ENCODE data around the gene E2F8. TPM values are rescaled to one million over a fixed set of nuclear protein-coding genes. Genes with fewer than 3 reads are reported as not detected.

E2F8 gene
- total RNA-seq, 4 donors from 2014 or later: 0.64 to 1.2 (median 1.2) TPM; not detected in 1

DNA sequence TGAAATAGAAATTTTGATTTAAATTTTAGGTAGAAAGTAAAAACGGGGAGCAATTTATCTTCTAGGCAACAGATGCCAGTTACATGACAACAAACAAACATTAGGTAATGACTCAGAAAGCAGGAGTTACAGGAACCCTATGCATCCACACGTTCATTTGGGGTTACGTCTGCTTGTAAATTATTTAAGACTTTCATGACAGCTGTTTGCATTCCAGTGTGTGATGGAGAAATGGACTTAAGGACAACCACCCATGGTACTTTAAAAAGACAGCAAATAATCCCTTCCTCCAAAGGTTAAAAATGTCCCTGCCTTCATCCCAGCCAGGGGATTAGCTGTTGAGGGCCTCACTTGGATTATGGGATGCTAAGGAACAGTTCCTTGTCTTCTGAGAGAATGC lies 11.8 kb downstream of the E2F8 start:
- Histone ChIP-seq H3K4me1 (peaks cover 0 to 12% (median 5%) of the 10 kb centered on the region in 4 donors), H3K9me3 (no peaks in the 10 kb centered on the region), H3K36me3 (no peaks in the 10 kb centered on the region), H3K27ac (no peak overlapping the region), H3K4me3 (no peak overlapping the region), H3K27me3 (no peaks in the 10 kb centered on the region)
- TF ChIP-seq POLR2A (IDR thresholded peaks at IDR 0.05) (no peak), EP300 (IDR thresholded peaks at IDR 0.05; ENCODE audit: low read depth) (no peak)
- intact Hi-C loops (cut with DNase I; ENCODE audit: low total_unique reads): no loop called here
- no peak for DNase-seq
- in situ Hi-C loops (cut with MboI; ENCODE audit: low pct_ligation_motif_present in 1 of 4, low pct_unique_long_range_greater_than_20kb in 1 of 4, low sequenced_read_pairs in 3 of 4): no loop called here
- 79 to 82% methylated on average over 3 of the region's 3 CpGs for WGBS, 2 donors (ENCODE audit: low coverage in 1 of 2)

GRCh38 chr11:19226378-19227195 lies 14.2 kb downstream of the E2F8 start:
- Histone ChIP-seq H3K9me3 (no peaks in the 10 kb centered on the region), H3K4me3 (no peak overlapping the region), H3K27ac (peak overlapping the region in 1 of 4 donors; percentile 63), H3K36me3 (no peaks in the 10 kb centered on the region), H3K27me3 (no peaks in the 10 kb centered on the region), H3K4me1 (peaks cover 0 to 12% (median 5%) of the 10 kb centered on the region in 4 donors)
- in situ Hi-C loops (cut with MboI; ENCODE audit: low pct_ligation_motif_present in 1 of 4, low pct_unique_long_range_greater_than_20kb in 1 of 4, low sequenced_read_pairs in 3 of 4) (no loop called here), intact Hi-C loops (cut with DNase I; ENCODE audit: low total_unique reads) (no loop called here)
- no peak for TF ChIP-seq POLR2A (IDR thresholded peaks at IDR 0.05)
- TF ChIP-seq, protein P1, sequence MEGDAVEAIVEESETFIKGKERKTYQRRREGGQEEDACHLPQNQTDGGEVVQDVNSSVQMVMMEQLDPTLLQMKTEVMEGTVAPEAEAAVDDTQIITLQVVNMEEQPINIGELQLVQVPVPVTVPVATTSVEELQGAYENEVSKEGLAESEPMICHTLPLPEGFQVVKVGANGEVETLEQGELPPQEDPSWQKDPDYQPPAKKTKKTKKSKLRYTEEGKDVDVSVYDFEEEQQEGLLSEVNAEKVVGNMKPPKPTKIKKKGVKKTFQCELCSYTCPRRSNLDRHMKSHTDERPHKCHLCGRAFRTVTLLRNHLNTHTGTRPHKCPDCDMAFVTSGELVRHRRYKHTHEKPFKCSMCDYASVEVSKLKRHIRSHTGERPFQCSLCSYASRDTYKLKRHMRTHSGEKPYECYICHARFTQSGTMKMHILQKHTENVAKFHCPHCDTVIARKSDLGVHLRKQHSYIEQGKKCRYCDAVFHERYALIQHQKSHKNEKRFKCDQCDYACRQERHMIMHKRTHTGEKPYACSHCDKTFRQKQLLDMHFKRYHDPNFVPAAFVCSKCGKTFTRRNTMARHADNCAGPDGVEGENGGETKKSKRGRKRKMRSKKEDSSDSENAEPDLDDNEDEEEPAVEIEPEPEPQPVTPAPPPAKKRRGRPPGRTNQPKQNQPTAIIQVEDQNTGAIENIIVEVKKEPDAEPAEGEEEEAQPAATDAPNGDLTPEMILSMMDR (IDR thresholded peaks at IDR 0.05): no peak
- TF ChIP-seq EP300 (IDR thresholded peaks at IDR 0.05; ENCODE audit: low read depth): no peak
- no peak for TF ChIP-seq POLR2AphosphoS5 (IDR thresholded peaks at IDR 0.05)
- 83 to 85% methylated on average over 6 of the region's 6 CpGs for WGBS, 2 donors (ENCODE audit: low coverage in 1 of 2)
- DNase-seq: no peak

DNA sequence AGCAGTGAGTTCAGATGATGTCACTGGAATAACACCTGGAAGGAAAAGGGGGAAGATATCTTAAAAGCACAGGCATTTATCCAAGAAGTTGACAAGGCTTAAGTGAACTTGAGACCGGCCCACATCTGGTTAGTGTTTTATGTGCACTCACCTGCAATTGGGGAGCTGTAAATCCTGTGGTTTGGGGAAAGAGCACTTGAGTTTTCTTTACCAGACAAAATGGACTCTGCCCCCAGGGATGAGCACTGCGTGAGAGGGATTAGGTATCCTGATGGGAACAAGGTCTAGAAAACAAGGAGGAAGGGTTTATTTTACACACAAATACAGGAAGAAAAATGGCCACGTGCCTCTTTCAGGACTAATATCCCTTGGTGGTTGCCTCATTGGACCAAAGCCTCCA lies 15.2 kb downstream of the E2F8 start:
- in situ Hi-C loops (cut with MboI; ENCODE audit: low pct_ligation_motif_present in 1 of 4, low pct_unique_long_range_greater_than_20kb in 1 of 4, low sequenced_read_pairs in 3 of 4) (no loop called here), intact Hi-C loops (cut with DNase I; ENCODE audit: low total_unique reads) (no loop called here)
- H3K4me1 ChIP-seq: peaks cover 0 to 18% (median 7%) of the 10 kb centered on the region in 4 donors
- TF ChIP-seq EP300 (IDR thresholded peaks at IDR 0.05; ENCODE audit: low read depth) (no peak), POLR2A (IDR thresholded peaks at IDR 0.05) (no peak), POLR2AphosphoS5 (IDR thresholded peaks at IDR 0.05) (no peak)
- TF ChIP-seq, protein P1 (IDR thresholded peaks at IDR 0.05): no peak
- no peaks in the 10 kb centered on the region for H3K36me3 ChIP-seq
- DNase-seq: peak; percentile 45
- peak overlapping the region in 3 of 4 donors; percentile 1 to 63 (median 25) for H3K27ac ChIP-seq
- H3K27me3 ChIP-seq: no peaks in the 10 kb centered on the region
- WGBS, 2 donors (ENCODE audit: low coverage in 1 of 2): 58 to 65% methylated on average over 2 to 3 of the region's 3 CpGs
- H3K9me3 ChIP-seq: no peaks in the 10 kb centered on the region
- H3K4me3 ChIP-seq: no peak overlapping the region

GRCh38 chr11:19225123-19225522 lies 15.6 kb downstream of the E2F8 start:
- intact Hi-C loops (cut with DNase I; ENCODE audit: low total_unique reads) (no loop called here), in situ Hi-C loops (cut with MboI; ENCODE audit: low pct_ligation_motif_present in 1 of 4, low pct_unique_long_range_greater_than_20kb in 1 of 4, low sequenced_read_pairs in 3 of 4) (no loop called here)
- Histone ChIP-seq H3K36me3 (no peaks in the 10 kb centered on the region), H3K27me3 (no peaks in the 10 kb centered on the region), H3K4me1 (peaks cover 0 to 18% (median 7%) of the 10 kb centered on the region in 4 donors), H3K4me3 (no peak overlapping the region), H3K27ac (peak overlapping the region in 3 of 4 donors; percentile 1 to 63 (median 25)), H3K9me3 (no peaks in the 10 kb centered on the region)
- WGBS, 2 donors (ENCODE audit: low coverage in 1 of 2): 69% methylated on average over 6 of the region's 6 CpGs; no CpG with 5 or more reads in 1 of the 2 donors
- no peak for TF ChIP-seq POLR2AphosphoS5 (IDR thresholded peaks at IDR 0.05)
- TF ChIP-seq, protein P1 (IDR thresholded peaks at IDR 0.05): no peak
- no peak for TF ChIP-seq EP300 (IDR thresholded peaks at IDR 0.05; ENCODE audit: low read depth)
- no peak for DNase-seq
